ENCODE measurements around the gene PDE6A. TPM values are rescaled to one million over a fixed set of nuclear protein-coding genes. Genes with fewer than 3 reads are reported as not detected.

PDE6A gene
- total RNA-seq, 2 experiments from 2014 or later, result not detected

- peaks cover 15% of the 10 kb centered on the region for H3K36me3 Mint-ChIP-seq (ENCODE audit: low read depth)
- TF ChIP-seq CTCF (IDR thresholded peaks at IDR 0.05), result peak; percentile 69
- ATAC-seq (ENCODE audit: poor library complexity), result peak; percentile 14
- H3K27me3 Mint-ChIP-seq, result no peaks in the 10 kb centered on the region
- no peaks in the 10 kb centered on the region for H3K27me3 ChIP-seq (ENCODE audit: control insufficient read depth in 1 of 2, insufficient read depth in 2 of 2, low read length in 2 of 2)
- H3K36me3 ChIP-seq (ENCODE audit: insufficient read depth, low read length), result no peaks in the 10 kb centered on the region
- H3K27ac ChIP-seq (ENCODE audit: low read depth in 1 of 2, low read length in 2 of 2), result peak overlapping the region; percentile 67 to 87
- H3K4me1 ChIP-seq (ENCODE audit: insufficient read depth, low read length), result peaks cover 28% of the 10 kb centered on the region
- H3K27ac Mint-ChIP-seq, result peak overlapping the region; percentile 93
- H3K9me3 Mint-ChIP-seq, result no peaks in the 10 kb centered on the region
- peak overlapping the region; percentile 98 for H3K4me3 ChIP-seq (ENCODE audit: low read length)
- peak in 10 of 14 experiments; percentile 1 to 81 (median 18) for DNase-seq
- no peaks in the 10 kb centered on the region for H3K9me3 ChIP-seq (ENCODE audit: control insufficient read depth in 1 of 2, insufficient read depth in 1 of 2, low read length in 2 of 2)
- H3K4me1 Mint-ChIP-seq (ENCODE audit: low read depth), result peaks cover 32% of the 10 kb centered on the region
- intact Hi-C loops (cut with DNase I, micrococcal nuclease), result loop anchor here (1.0 to 5.0 kb wide), 3 partner anchors 41 to 227 kb away; partner anchors contain the start of genes HMGXB3 (in 2 of the 2), TIGD6 (in 2 of the 2) and PPARGC1B (in 1 of the 2)
- ChIA-PET CTCF (interaction anchor here (0.8 to 2.8 kb wide), 7 partner anchors 11 to 107 kb away, joined by 4 to 15 read pairs (median 5); partner anchors contain the start of genes HMGXB3 and TIGD6), POLR2A (interaction anchor here (0.7 to 2.6 kb wide), 10 partner anchors 11 to 1812 kb away, joined by 3 to 22 read pairs (median 4); partner anchors contain the start of genes CSNK1A1, G3BP1, HMGXB3 and PCYOX1L)
- H3K4me3 Mint-ChIP-seq, result peak overlapping the region; percentile 93
These were observed 15.0 kb upstream of the PDE6A start for GRCh38 chr5:149959406-149960236.

- no peaks in the 10 kb centered on the region for H3K9me3 Mint-ChIP-seq
- ChIA-PET CTCF (interaction anchor here (2.8 kb wide), 1 partner anchor 33 kb away, joined by 15 read pairs; no protein-coding TSS in a partner anchor), POLR2A (no interaction called here)
- ATAC-seq (ENCODE audit: poor library complexity) (no peak), DNase-seq (no peak)
- H3K36me3 ChIP-seq (ENCODE audit: insufficient read depth, low read length), result no peaks in the 10 kb centered on the region
- no peak for TF ChIP-seq CTCF (IDR thresholded peaks at IDR 0.05)
- H3K4me1 Mint-ChIP-seq (ENCODE audit: low read depth), result peaks cover 32% of the 10 kb centered on the region
- no peaks in the 10 kb centered on the region for H3K9me3 ChIP-seq (ENCODE audit: control insufficient read depth in 1 of 2, insufficient read depth in 1 of 2, low read length in 2 of 2)
- intact Hi-C loops (cut with DNase I, micrococcal nuclease), result no loop called here
- H3K27me3 Mint-ChIP-seq, result no peaks in the 10 kb centered on the region
- H3K27ac Mint-ChIP-seq, result no peak overlapping the region
- no peaks in the 10 kb centered on the region for H3K27me3 ChIP-seq (ENCODE audit: control insufficient read depth in 1 of 2, insufficient read depth in 2 of 2, low read length in 2 of 2)
- no peak overlapping the region for H3K4me3 ChIP-seq (ENCODE audit: low read length)
- H3K36me3 Mint-ChIP-seq (ENCODE audit: low read depth), result peaks cover 14% of the 10 kb centered on the region
- H3K4me3 Mint-ChIP-seq, result no peak overlapping the region
- peaks cover 28% of the 10 kb centered on the region for H3K4me1 ChIP-seq (ENCODE audit: insufficient read depth, low read length)
- H3K27ac ChIP-seq (ENCODE audit: low read depth in 1 of 2, low read length in 2 of 2), result no peak overlapping the region
These were observed 13.3 kb upstream of the PDE6A start for GRCh38 chr5:149957855-149958254.

GRCh38 chr5:149956685-149957084 lies 12.1 kb upstream of the PDE6A start:
- Histone ChIP-seq H3K27me3 (ENCODE audit: control insufficient read depth in 1 of 2, insufficient read depth in 2 of 2, low read length in 2 of 2) (no peaks in the 10 kb centered on the region), H3K36me3 (ENCODE audit: insufficient read depth, low read length) (no peaks in the 10 kb centered on the region), H3K4me1 (ENCODE audit: insufficient read depth, low read length) (peaks cover 21% of the 10 kb centered on the region), H3K27ac (ENCODE audit: low read depth in 1 of 2, low read length in 2 of 2) (no peak overlapping the region), H3K4me3 (ENCODE audit: low read length) (no peak overlapping the region), H3K9me3 (ENCODE audit: control insufficient read depth in 1 of 2, insufficient read depth in 1 of 2, low read length in 2 of 2) (no peaks in the 10 kb centered on the region)
- Mint-ChIP-seq H3K27me3 (no peaks in the 10 kb centered on the region), H3K27ac (no peak overlapping the region), H3K9me3 (no peaks in the 10 kb centered on the region), H3K4me1 (ENCODE audit: low read depth) (peaks cover 20% of the 10 kb centered on the region), H3K4me3 (peak overlapping the region; percentile 18), H3K36me3 (ENCODE audit: low read depth) (peaks cover 6% of the 10 kb centered on the region)
- no peak for TF ChIP-seq CTCF (IDR thresholded peaks at IDR 0.05)
- ATAC-seq (ENCODE audit: poor library complexity) (no peak), DNase-seq (no peak)
- POLR2A ChIA-PET, result interaction anchor here (0.6 kb wide), 1 partner anchor 1193 kb away, joined by 3 read pairs; no protein-coding TSS in a partner anchor
- intact Hi-C loops (cut with DNase I, micrococcal nuclease), result no loop called here
- CTCF ChIA-PET, result no interaction called here

Measured in CD4-positive, alpha-beta T cell (primary cell).